SK-N-SH treated with all-trans-retinoic acid at 6 μM for 48 hours (cell line): ENCODE measurements around the gene HAPLN3.

ENCODE experiments used
- ATAC-seq: fragments of 200-7000 bp; cut with Tn5 transposase; 3 replicates; pipeline ENCODE4 v1.9.1; 2020; ENCODE audit warnings: mild to moderate bottlenecking, moderate library complexity
- ARNTL ChIP-seq: fragments of 450-650 bp; formaldehyde crosslinking; IDR thresholded peaks from 2 replicates; pipeline ENCODE4 v1.5.0; 2020; ENCODE audit warnings: low read depth, mild to moderate bottlenecking, moderate library complexity, borderline replicate concordance
- BACH2 ChIP-seq: fragments of 250-450 bp; sonication (Bioruptor Pico); IDR thresholded peaks from 2 replicates; pipeline ENCODE4 v1.9.0; 2021; ENCODE audit warnings: mild to moderate bottlenecking, borderline replicate concordance
- CSDC2 ChIP-seq: fragments of 250-450 bp; sonication (Bioruptor Pico); IDR thresholded peaks from 2 replicates; pipeline ENCODE4 v1.5.0; 2020; ENCODE audit warnings: mild to moderate bottlenecking, moderate library complexity
- ESRRG ChIP-seq: fragments of 250-450 bp; sonication (Bioruptor Pico); IDR thresholded peaks from 2 replicates; pipeline ENCODE4 v1.6.1; 2021; ENCODE audit warnings: mild to moderate bottlenecking
- GLIS3 ChIP-seq: fragments of 250-450 bp; sonication (Bioruptor Pico); IDR thresholded peaks from 2 replicates; pipeline ENCODE4 v1.5.0; 2020; ENCODE audit warnings: mild to moderate bottlenecking, moderate library complexity
- ISL1 ChIP-seq: fragments of 250-450 bp; sonication (Bioruptor Pico); IDR thresholded peaks from 2 replicates; pipeline ENCODE4 v2.1.2; 2022; ENCODE audit warnings: mild to moderate bottlenecking, moderate library complexity
- PPARA ChIP-seq: fragments of 250-450 bp; sonication (Bioruptor Pico); IDR thresholded peaks from 2 replicates; pipeline ENCODE4 v1.5.0; 2020; ENCODE audit warnings: mild to moderate bottlenecking, borderline replicate concordance
- RARB ChIP-seq: fragments of 250-450 bp; sonication (Bioruptor Pico); IDR thresholded peaks from 2 replicates; pipeline ENCODE4 v1.8.0; 2021; ENCODE audit warnings: mild to moderate bottlenecking, moderate library complexity
- SNAI2 ChIP-seq: fragments of 250-450 bp; sonication (Bioruptor Pico); IDR thresholded peaks from 2 replicates; pipeline ENCODE4 v1.5.0; 2020; ENCODE audit warnings: mild to moderate bottlenecking, moderate library complexity
- TCF4 ChIP-seq: fragments of 250-450 bp; sonication (Bioruptor Pico); IDR thresholded peaks from 2 replicates; pipeline ENCODE4 v1.8.0; 2021; ENCODE audit warnings: mild to moderate bottlenecking, moderate library complexity, borderline replicate concordance
- TOX ChIP-seq: fragments of 250-450 bp; sonication (Bioruptor Pico); IDR thresholded peaks from 2 replicates; pipeline ENCODE4 v1.8.0; 2021; ENCODE audit warnings: mild to moderate bottlenecking, moderate library complexity, borderline replicate concordance
- ZC3H10 ChIP-seq: fragments of 250-450 bp; sonication (Bioruptor Pico); IDR thresholded peaks from 2 replicates; pipeline ENCODE4 v1.5.1; 2021; ENCODE audit warnings: mild to moderate bottlenecking, moderate library complexity
- ZFP3 ChIP-seq: fragments of 250-450 bp; sonication (Bioruptor Pico); IDR thresholded peaks from 2 replicates; pipeline ENCODE4 v1.5.0; 2020; ENCODE audit warnings: mild to moderate bottlenecking, moderate library complexity
- ZNF565 ChIP-seq: fragments of 450-650 bp; formaldehyde crosslinking; conservative IDR thresholded peaks from 2 replicates; pipeline ENCODE4 v1.5.0; 2020; ENCODE audit warnings: low read depth, mild to moderate bottlenecking, moderate library complexity
- ZNF8 ChIP-seq: fragments of 450-650 bp; formaldehyde crosslinking; IDR thresholded peaks from 2 replicates; pipeline ENCODE4 v1.5.0; 2020; ENCODE audit warnings: mild to moderate bottlenecking, moderate library complexity
- TF ChIP-seq, protein P1 (sequence below): fragments of 250-450 bp; sonication (Bioruptor Pico); IDR thresholded peaks from 2 replicates; pipeline ENCODE4 v1.8.0; 2020; ENCODE audit warnings: mild to moderate bottlenecking, moderate library complexity, borderline replicate concordance
- TF ChIP-seq, protein P2 (sequence below): fragments of 250-450 bp; sonication (Bioruptor Pico); IDR thresholded peaks from 2 replicates; pipeline ENCODE4 v1.5.0; 2020; ENCODE audit warnings: mild to moderate bottlenecking, moderate library complexity
- TF ChIP-seq, protein P3 (sequence below): fragments of 250-450 bp; sonication (Bioruptor Pico); IDR thresholded peaks from 2 replicates; pipeline ENCODE4 v1.8.0; 2021; ENCODE audit warnings: low read depth, mild to moderate bottlenecking, moderate library complexity, borderline replicate concordance
- TF ChIP-seq, protein P4 (sequence below): fragments of 250-450 bp; sonication (Bioruptor Pico); IDR thresholded peaks from 2 replicates; pipeline ENCODE4 v1.5.1; 2020; ENCODE audit warnings: low read depth, mild to moderate bottlenecking, moderate library complexity
- TF ChIP-seq, protein P5 (sequence below): fragments of 250-450 bp; sonication (Bioruptor Pico); IDR thresholded peaks from 2 replicates; pipeline ENCODE4 v1.5.1; 2021; ENCODE audit warnings: mild to moderate bottlenecking, moderate library complexity

Gene HAPLN3

DNA sequence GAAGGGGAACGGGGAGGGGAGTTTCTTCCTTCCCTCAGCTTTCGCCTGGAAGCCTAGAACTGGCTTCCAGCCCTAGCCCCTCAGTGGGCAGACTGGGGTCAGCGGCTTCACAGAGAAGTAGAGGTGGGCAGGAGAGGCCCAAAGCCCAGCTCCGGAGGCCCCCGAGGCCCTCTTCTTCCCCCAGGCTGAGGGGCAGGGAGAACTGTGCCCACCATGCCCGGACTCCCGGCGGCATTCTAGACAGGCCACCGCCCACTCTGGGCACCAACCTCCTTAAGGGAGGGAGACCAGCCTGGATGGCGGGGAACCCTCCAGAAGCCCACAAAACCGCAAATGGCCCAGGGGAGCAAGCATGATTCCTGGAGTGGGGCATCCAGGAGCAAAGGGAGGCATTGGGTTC is 17.9 kb downstream of the HAPLN3 start (continued):
- TF ChIP-seq, protein P1, sequence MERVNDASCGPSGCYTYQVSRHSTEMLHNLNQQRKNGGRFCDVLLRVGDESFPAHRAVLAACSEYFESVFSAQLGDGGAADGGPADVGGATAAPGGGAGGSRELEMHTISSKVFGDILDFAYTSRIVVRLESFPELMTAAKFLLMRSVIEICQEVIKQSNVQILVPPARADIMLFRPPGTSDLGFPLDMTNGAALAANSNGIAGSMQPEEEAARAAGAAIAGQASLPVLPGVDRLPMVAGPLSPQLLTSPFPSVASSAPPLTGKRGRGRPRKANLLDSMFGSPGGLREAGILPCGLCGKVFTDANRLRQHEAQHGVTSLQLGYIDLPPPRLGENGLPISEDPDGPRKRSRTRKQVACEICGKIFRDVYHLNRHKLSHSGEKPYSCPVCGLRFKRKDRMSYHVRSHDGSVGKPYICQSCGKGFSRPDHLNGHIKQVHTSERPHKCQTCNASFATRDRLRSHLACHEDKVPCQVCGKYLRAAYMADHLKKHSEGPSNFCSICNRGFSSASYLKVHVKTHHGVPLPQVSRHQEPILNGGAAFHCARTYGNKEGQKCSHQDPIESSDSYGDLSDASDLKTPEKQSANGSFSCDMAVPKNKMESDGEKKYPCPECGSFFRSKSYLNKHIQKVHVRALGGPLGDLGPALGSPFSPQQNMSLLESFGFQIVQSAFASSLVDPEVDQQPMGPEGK = no peak
- no peak for TF ChIP-seq ZFP3 (CRISPR knock-in tag)
- TF ChIP-seq, all 23 proteins: peak for 0

DNA sequence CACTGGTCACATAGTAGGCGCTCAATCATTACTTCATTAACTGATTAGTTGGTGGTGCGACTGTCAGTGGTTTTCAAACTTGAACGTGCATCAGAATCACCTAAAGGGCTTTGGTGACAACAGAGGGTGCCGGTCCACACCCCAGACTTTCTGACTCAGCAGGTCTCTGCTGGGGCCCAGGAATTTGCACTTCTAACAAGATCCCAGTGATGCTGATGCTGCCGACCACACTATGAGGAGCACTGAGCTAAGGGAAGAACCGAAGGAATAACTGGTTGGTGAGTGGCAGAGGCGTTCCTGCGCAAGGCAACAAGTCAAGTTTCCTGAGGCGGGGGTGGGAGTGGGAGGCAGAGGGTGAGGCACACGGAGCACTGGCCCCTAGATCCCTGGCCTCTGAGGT is 18.8 kb downstream of the HAPLN3 start:
- TF ChIP-seq ZC3H10 (no peak), ZFP3 (CRISPR knock-in tag) (no peak), ISL1 (CRISPR knock-in tag) (no peak), CSDC2 (no peak), BACH2 (CRISPR knock-in tag) (no peak), ESRRG (CRISPR knock-in tag) (no peak), SNAI2 (CRISPR knock-in tag) (no peak), ZNF565 (no peak), TCF4 (no peak), TOX (no peak), ARNTL (CRISPR knock-in tag) (no peak), PPARA (CRISPR knock-in tag) (no peak)
- TF ChIP-seq, protein P2, sequence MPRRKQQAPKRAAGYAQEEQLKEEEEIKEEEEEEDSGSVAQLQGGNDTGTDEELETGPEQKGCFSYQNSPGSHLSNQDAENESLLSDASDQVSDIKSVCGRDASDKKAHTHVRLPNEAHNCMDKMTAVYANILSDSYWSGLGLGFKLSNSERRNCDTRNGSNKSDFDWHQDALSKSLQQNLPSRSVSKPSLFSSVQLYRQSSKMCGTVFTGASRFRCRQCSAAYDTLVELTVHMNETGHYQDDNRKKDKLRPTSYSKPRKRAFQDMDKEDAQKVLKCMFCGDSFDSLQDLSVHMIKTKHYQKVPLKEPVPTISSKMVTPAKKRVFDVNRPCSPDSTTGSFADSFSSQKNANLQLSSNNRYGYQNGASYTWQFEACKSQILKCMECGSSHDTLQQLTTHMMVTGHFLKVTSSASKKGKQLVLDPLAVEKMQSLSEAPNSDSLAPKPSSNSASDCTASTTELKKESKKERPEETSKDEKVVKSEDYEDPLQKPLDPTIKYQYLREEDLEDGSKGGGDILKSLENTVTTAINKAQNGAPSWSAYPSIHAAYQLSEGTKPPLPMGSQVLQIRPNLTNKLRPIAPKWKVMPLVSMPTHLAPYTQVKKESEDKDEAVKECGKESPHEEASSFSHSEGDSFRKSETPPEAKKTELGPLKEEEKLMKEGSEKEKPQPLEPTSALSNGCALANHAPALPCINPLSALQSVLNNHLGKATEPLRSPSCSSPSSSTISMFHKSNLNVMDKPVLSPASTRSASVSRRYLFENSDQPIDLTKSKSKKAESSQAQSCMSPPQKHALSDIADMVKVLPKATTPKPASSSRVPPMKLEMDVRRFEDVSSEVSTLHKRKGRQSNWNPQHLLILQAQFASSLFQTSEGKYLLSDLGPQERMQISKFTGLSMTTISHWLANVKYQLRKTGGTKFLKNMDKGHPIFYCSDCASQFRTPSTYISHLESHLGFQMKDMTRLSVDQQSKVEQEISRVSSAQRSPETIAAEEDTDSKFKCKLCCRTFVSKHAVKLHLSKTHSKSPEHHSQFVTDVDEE = no peak
- TF ChIP-seq, protein P3, sequence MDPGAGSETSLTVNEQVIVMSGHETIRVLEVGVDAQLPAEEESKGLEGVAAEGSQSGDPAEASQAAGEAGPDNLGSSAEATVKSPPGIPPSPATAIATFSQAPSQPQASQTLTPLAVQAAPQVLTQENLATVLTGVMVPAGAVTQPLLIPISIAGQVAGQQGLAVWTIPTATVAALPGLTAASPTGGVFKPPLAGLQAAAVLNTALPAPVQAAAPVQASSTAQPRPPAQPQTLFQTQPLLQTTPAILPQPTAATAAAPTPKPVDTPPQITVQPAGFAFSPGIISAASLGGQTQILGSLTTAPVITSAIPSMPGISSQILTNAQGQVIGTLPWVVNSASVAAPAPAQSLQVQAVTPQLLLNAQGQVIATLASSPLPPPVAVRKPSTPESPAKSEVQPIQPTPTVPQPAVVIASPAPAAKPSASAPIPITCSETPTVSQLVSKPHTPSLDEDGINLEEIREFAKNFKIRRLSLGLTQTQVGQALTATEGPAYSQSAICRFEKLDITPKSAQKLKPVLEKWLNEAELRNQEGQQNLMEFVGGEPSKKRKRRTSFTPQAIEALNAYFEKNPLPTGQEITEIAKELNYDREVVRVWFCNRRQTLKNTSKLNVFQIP = no peak
- TF ChIP-seq, protein P1 = no peak
- no peak for ATAC-seq

DNA sequence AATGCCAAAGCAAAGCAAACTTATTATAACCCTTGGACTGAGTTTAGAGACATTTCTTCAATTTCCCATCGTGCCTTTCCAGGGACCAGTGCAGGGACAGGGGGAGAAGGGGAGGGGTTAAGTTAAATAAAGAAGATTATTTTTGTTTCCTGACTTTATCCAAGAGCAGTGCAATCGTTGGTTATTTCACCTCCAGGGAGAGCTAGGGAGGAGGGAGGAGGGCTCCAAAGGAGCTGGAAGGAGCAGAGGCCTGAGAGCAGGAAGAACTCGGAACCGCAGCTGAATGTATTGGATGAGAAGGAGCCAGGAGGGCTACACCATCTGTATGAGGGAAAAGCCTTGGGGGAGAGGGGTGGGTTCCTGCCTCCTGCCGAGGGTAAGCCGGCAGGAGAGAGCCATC is 20.7 kb downstream of the HAPLN3 start:
- ATAC-seq = no peak
- TF ChIP-seq SNAI2 (CRISPR knock-in tag) = no peak
- TF ChIP-seq ISL1 (CRISPR knock-in tag) = no peak

DNA sequence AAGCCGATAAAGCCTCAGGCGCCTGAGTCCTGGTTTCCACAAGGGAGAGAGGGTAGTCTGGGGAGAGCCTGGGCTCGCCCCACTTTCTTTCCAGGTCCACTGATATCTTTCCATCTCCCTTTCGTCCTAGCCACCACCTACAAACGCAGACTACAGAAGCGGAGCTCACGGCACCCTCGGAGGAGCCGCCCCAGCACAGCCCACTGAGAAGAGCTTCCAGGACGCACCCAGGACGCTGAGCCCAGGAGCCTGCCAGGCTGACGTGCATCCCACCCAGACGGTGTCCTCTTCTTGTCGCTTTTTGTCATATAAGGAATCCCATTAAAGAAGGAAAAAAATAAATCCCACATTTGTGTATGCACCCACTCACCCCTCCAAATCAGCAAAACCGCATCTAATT is 21.1 kb downstream of the HAPLN3 start:
- ATAC-seq = no peak
- TF ChIP-seq SNAI2 (CRISPR knock-in tag) (no peak), CSDC2 (no peak), ZNF565 (no peak), ZFP3 (CRISPR knock-in tag) (no peak), ISL1 (CRISPR knock-in tag) (no peak), RARB (CRISPR knock-in tag) (no peak), PPARA (CRISPR knock-in tag) (no peak), TOX (no peak), ZNF8 (no peak), ZC3H10 (no peak), ARNTL (CRISPR knock-in tag) (no peak), GLIS3 (no peak)
- TF ChIP-seq, protein P4, sequence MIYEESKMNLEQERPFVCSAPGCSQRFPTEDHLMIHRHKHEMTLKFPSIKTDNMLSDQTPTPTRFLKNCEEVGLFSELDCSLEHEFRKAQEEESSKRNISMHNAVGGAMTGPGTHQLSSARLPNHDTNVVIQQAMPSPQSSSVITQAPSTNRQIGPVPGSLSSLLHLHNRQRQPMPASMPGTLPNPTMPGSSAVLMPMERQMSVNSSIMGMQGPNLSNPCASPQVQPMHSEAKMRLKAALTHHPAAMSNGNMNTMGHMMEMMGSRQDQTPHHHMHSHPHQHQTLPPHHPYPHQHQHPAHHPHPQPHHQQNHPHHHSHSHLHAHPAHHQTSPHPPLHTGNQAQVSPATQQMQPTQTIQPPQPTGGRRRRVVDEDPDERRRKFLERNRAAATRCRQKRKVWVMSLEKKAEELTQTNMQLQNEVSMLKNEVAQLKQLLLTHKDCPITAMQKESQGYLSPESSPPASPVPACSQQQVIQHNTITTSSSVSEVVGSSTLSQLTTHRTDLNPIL (CRISPR knock-in tag) = no peak
- TF ChIP-seq, protein P2 = no peak
- TF ChIP-seq, protein P5, sequence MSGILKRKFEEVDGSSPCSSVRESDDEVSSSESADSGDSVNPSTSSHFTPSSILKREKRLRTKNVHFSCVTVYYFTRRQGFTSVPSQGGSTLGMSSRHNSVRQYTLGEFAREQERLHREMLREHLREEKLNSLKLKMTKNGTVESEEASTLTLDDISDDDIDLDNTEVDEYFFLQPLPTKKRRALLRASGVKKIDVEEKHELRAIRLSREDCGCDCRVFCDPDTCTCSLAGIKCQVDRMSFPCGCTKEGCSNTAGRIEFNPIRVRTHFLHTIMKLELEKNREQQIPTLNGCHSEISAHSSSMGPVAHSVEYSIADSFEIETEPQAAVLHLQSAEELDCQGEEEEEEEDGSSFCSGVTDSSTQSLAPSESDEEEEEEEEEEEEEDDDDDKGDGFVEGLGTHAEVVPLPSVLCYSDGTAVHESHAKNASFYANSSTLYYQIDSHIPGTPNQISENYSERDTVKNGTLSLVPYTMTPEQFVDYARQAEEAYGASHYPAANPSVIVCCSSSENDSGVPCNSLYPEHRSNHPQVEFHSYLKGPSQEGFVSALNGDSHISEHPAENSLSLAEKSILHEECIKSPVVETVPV (CRISPR knock-in tag) = no peak
- TF ChIP-seq, protein P1 = no peak
